HepG2 (cell line): Measurements from ENCODE around the gene DHRS9.
A peak's percentile ranks its signal among the peaks of the same experiment; 100 is the strongest.

Experiments
- BHLHE40 ChIP-seq: IDR thresholded peaks from 2 replicates; pipeline ENCODE4 v1.6.1; 2011; ENCODE audit warnings: low read length, improper control_type of control experiment
- CREB1 ChIP-seq, 2 experiments: fragments of 450-650 bp in 1 of 2; IDR thresholded peaks; 2 replicates each; pipeline ENCODE4 v1.6.1; 2016 to 2017; ENCODE audit warnings: control low read depth in 1 of 2, mild to moderate bottlenecking in 1 of 2, missing compliant biosample characterization in 1 of 2, missing genetic modification characterization in 1 of 2
- ERF ChIP-seq: IDR thresholded peaks from 2 replicates; pipeline ENCODE4 v1.6.1; 2018; ENCODE audit warnings: missing biosample characterization, missing genetic modification reagents
- ETV5 ChIP-seq: IDR thresholded peaks from 2 replicates; pipeline ENCODE4 v1.6.1; 2018; ENCODE audit warnings: missing biosample characterization, missing genetic modification reagents, inconsistent platforms, borderline replicate concordance
- KLF11 ChIP-seq: IDR thresholded peaks from 2 replicates; pipeline ENCODE4 v1.6.1; 2016; ENCODE audit warnings: missing compliant biosample characterization
- SIN3A ChIP-seq: IDR thresholded peaks from 2 replicates; pipeline ENCODE4 v1.6.1; 2011; ENCODE audit warnings: low read depth, mild to moderate bottlenecking, control low read depth, low read length, borderline replicate concordance
- SP5 ChIP-seq: IDR thresholded peaks from 2 replicates; pipeline ENCODE4 v1.6.1; 2016; ENCODE audit warnings: low read depth, borderline replicate concordance
- ZBTB8A ChIP-seq: sonication (generic); formaldehyde crosslinking; IDR thresholded peaks from 2 replicates; pipeline ENCODE4 v1.4.0; 2020; ENCODE audit warnings: mild to moderate bottlenecking, low read depth, missing genetic modification reagents, borderline replicate concordance
- ZNF274 ChIP-seq: sonication (generic); formaldehyde crosslinking; IDR thresholded peaks from 2 replicates; pipeline ENCODE4 v1.5.1; 2020; ENCODE audit warnings: mild to moderate bottlenecking, missing genetic modification reagents
- ZNF674 ChIP-seq: sonication (generic); formaldehyde crosslinking; IDR thresholded peaks from 2 replicates; pipeline ENCODE4 v1.5.0; 2020; ENCODE audit warnings: low read depth, mild to moderate bottlenecking, missing genetic modification reagents
- TF ChIP-seq, protein P1 (sequence below): sonication (generic); formaldehyde crosslinking; IDR thresholded peaks from 2 replicates; pipeline ENCODE4 v1.5.0; 2020; ENCODE audit warnings: mild to moderate bottlenecking, missing genetic modification reagents, moderate library complexity
- TF ChIP-seq, protein P2 (sequence below): sonication (generic); formaldehyde crosslinking; IDR thresholded peaks from 2 replicates; pipeline ENCODE4 v1.4.0; 2020; ENCODE audit warnings: missing genetic modification reagents, mild to moderate bottlenecking, borderline replicate concordance
- TF ChIP-seq, protein P3 (sequence below), 2 experiments: sonication (generic) in 1 of 2; formaldehyde crosslinking in 1 of 2; IDR thresholded peaks; 2 replicates each; pipeline versions ENCODE4 v1.5.1 to v1.6.1; 2011 to 2020; ENCODE audit warnings: borderline replicate concordance in 1 of 2, low read depth in 1 of 2, low read length in 1 of 2, mild to moderate bottlenecking in 1 of 2, missing genetic modification reagents in 1 of 2, moderate library complexity in 1 of 2
- TF ChIP-seq, protein P4 (sequence below): sonication (generic); formaldehyde crosslinking; IDR thresholded peaks from 2 replicates; pipeline ENCODE4 v1.8.1; 2023; ENCODE audit warnings: missing genetic modification reagents, inconsistent platforms, borderline replicate concordance

DNA sequence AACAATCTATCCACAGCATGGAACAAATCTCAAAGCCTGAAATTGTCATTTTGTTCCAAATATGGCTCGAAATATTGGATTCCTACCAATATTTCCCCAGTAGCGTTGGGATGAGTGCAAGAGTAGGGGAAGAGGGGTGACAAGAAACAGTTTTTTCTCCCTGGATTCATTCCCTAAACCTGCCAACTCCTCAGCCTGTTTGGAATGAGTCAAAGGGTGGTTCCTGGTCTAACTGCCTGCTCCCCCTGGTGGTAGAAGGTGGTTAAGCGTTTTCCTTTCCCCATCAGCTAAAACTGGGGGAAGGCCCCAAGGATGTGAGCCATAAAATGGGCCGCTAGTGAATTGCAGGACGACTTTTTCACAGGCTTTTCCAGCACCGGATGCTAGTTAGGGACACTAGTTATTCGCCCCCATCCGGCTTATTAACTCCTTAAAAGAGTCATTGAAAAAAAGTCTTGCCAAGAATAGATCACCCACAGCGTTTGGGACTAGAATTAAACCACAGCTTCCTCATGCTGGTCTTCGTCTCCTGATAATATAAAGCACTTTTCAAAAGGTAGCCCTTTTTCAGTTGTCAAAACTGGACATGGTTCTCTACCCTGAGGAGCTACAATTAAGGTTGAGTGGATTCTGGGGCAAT lies 72.5 kb downstream of the DHRS9 start:
- no peak for TF ChIP-seq ZBTB8A
- TF ChIP-seq, protein P1, sequence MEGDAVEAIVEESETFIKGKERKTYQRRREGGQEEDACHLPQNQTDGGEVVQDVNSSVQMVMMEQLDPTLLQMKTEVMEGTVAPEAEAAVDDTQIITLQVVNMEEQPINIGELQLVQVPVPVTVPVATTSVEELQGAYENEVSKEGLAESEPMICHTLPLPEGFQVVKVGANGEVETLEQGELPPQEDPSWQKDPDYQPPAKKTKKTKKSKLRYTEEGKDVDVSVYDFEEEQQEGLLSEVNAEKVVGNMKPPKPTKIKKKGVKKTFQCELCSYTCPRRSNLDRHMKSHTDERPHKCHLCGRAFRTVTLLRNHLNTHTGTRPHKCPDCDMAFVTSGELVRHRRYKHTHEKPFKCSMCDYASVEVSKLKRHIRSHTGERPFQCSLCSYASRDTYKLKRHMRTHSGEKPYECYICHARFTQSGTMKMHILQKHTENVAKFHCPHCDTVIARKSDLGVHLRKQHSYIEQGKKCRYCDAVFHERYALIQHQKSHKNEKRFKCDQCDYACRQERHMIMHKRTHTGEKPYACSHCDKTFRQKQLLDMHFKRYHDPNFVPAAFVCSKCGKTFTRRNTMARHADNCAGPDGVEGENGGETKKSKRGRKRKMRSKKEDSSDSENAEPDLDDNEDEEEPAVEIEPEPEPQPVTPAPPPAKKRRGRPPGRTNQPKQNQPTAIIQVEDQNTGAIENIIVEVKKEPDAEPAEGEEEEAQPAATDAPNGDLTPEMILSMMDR (CRISPR knock-in tag): peak; percentile 84
- no peak for TF ChIP-seq ZNF274 (CRISPR knock-in tag)
- TF ChIP-seq BHLHE40: no peak
- TF ChIP-seq ERF: no peak
- TF ChIP-seq ETV5 (CRISPR knock-in tag): no peak
- TF ChIP-seq SP5: no peak
- TF ChIP-seq SIN3A: no peak
- TF ChIP-seq ZNF674: no peak
- TF ChIP-seq KLF11 (CRISPR knock-in tag): no peak
- TF ChIP-seq CREB1 (IDR thresholded peaks at IDR 0.05): no peak
- TF ChIP-seq CREB1 (CRISPR knock-in tag; IDR thresholded peaks at IDR 0.05): no peak
- TF ChIP-seq, protein P2, sequence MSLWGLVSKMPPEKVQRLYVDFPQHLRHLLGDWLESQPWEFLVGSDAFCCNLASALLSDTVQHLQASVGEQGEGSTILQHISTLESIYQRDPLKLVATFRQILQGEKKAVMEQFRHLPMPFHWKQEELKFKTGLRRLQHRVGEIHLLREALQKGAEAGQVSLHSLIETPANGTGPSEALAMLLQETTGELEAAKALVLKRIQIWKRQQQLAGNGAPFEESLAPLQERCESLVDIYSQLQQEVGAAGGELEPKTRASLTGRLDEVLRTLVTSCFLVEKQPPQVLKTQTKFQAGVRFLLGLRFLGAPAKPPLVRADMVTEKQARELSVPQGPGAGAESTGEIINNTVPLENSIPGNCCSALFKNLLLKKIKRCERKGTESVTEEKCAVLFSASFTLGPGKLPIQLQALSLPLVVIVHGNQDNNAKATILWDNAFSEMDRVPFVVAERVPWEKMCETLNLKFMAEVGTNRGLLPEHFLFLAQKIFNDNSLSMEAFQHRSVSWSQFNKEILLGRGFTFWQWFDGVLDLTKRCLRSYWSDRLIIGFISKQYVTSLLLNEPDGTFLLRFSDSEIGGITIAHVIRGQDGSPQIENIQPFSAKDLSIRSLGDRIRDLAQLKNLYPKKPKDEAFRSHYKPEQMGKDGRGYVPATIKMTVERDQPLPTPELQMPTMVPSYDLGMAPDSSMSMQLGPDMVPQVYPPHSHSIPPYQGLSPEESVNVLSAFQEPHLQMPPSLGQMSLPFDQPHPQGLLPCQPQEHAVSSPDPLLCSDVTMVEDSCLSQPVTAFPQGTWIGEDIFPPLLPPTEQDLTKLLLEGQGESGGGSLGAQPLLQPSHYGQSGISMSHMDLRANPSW (CRISPR knock-in tag): no peak
- TF ChIP-seq, protein P3, sequence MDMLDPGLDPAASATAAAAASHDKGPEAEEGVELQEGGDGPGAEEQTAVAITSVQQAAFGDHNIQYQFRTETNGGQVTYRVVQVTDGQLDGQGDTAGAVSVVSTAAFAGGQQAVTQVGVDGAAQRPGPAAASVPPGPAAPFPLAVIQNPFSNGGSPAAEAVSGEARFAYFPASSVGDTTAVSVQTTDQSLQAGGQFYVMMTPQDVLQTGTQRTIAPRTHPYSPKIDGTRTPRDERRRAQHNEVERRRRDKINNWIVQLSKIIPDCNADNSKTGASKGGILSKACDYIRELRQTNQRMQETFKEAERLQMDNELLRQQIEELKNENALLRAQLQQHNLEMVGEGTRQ (IDR thresholded peaks at IDR 0.05; ENCODE audit: low read depth, low read length): no peak
- TF ChIP-seq, protein P3 (CRISPR knock-in tag; IDR thresholded peaks at IDR 0.05; ENCODE audit: borderline replicate concordance): no peak
- TF ChIP-seq, protein P4, sequence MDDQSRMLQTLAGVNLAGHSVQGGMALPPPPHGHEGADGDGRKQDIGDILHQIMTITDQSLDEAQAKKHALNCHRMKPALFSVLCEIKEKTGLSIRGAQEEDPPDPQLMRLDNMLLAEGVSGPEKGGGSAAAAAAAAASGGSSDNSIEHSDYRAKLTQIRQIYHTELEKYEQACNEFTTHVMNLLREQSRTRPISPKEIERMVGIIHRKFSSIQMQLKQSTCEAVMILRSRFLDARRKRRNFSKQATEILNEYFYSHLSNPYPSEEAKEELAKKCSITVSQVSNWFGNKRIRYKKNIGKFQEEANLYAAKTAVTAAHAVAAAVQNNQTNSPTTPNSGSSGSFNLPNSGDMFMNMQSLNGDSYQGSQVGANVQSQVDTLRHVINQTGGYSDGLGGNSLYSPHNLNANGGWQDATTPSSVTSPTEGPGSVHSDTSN (CRISPR knock-in tag): no peak
